ENCODE results near the gene ATG13.
"Not testable (repeated sequence)": the region's sequence is repeated elsewhere in the genome, so short reads cannot be mapped to it uniquely, and the experiment has no call there.

ATG13 gene

DNA sequence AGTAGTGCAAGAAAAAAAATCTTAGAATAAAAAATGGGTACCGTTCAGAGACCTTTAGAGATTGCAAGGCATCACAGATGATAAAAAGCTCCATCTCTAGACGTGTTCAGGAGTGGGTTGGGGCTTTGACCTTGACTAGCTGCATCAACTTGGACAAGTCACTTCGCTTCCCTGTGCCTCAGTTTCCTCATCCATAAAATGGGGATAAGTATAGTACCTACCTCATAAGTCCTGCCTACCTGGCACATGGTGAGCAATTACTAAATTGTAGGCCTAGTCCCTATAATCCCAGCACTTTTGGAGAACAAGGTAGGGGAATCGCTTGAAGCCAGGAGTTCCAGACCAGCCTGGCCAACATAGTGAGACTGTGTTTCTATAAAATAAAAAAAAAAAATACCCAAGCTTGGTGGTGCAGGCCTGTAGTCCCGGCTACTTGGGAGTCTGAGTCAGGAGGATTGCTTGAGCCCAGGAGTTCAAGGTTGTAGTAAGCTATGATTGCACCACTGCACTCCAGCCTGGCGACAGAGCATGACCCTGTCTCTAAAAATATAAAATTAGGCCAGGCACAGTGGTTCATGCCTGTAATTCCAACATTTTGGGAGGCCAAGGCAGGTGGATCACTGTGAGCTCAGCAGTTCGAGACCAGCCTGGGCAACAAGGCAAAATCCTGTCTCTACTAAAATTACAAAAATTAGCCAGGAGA lies 95.7 kb downstream of the ATG13 start:
- no peaks in the 10 kb centered on the region for H3K36me3 ChIP-seq (replicated peaks in 1 of 2; ENCODE audit: control insufficient read depth in 2 of 2, insufficient read depth in 2 of 2, low read length in 2 of 2)
- H3K23ac ChIP-seq (ENCODE audit: low read depth, low read length, poor library complexity), result no peak overlapping the region
- H2AFZ ChIP-seq (ENCODE audit: low read length), result no peak overlapping the region
- no peaks in the 10 kb centered on the region for H3K79me1 ChIP-seq (ENCODE audit: low read depth, low read length)
- no peak overlapping the region for H3K14ac ChIP-seq (ENCODE audit: low read length)
- no peak overlapping the region for H2BK120ac ChIP-seq (ENCODE audit: low read depth, low read length)
- H3K4me1 ChIP-seq (ENCODE audit: control insufficient read depth in 2 of 2, insufficient read depth in 1 of 2, low read depth in 1 of 2, low read length in 2 of 2), result peaks cover 0 to under 1% of the 10 kb centered on the region in 2 donors
- no peak overlapping the region for H3K27ac ChIP-seq (replicated peaks; ENCODE audit: low read length)
- no peak for DNase-seq (ENCODE audit: low spot score)
- H3K4me3 ChIP-seq (ENCODE audit: low read length in 2 of 2), result no peak overlapping the region
- H3K9ac ChIP-seq (ENCODE audit: low read depth, low read length, poor library complexity), result no peak overlapping the region
- no peak overlapping the region for H2BK15ac ChIP-seq (ENCODE audit: low read length)
- no peak overlapping the region for H2BK12ac ChIP-seq (ENCODE audit: low read length)
- H3K4ac ChIP-seq (ENCODE audit: low read length), result no peak overlapping the region
- no peak overlapping the region for H3K4me2 ChIP-seq (ENCODE audit: insufficient read depth, low read length, poor library complexity, severe bottlenecking)
- no peak overlapping the region for H4K91ac ChIP-seq (ENCODE audit: low read depth, low read length, poor library complexity)
- no peaks in the 10 kb centered on the region for H3K27me3 ChIP-seq (ENCODE audit: control insufficient read depth in 3 of 3, insufficient read depth in 3 of 3, low read depth in 1 of 3, low read length in 3 of 3)
- no peak overlapping the region for H2BK5ac ChIP-seq (ENCODE audit: low read length)
- WGBS, 2 donors (ENCODE audit: extremely low coverage in 2 of 2, insufficient read length in 2 of 2, insufficient replicate concordance in 1 of 2), result no CpG with 5 or more reads among the region's 7 CpGs
- no peak overlapping the region for H3K18ac ChIP-seq (ENCODE audit: low read length)
- H2AK5ac ChIP-seq (ENCODE audit: low read depth, low read length), result no peak overlapping the region
- no peak overlapping the region for H4K8ac ChIP-seq (ENCODE audit: low read depth, low read length)
- H3K9me3 ChIP-seq (replicated peaks in 1 of 2; ENCODE audit: control insufficient read depth in 2 of 2, insufficient read depth in 1 of 2, low read depth in 1 of 2, low read length in 2 of 2), result peaks cover 0 to 2% of the 10 kb centered on the region in 2 donors

DNA sequence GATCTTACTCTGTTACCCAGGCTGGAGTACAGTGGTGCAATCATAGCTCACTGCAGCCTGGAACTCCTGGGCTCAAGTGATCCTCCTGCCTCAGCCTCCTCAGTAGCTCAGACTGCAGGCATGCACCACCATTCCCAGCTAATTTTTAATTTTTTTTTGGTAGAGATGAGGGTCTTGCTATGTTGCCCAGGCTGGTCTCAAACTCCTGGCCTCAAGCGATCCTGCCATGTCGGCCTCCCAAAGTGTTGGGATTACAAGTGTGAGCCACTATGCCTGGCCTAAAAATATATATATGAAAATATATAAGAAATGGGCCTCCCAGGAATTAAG lies 100.4 kb downstream of the ATG13 start:
- not testable (repeated sequence) for H3K14ac ChIP-seq (ENCODE audit: low read length); H3K9me3 ChIP-seq (replicated peaks in 1 of 2; ENCODE audit: control insufficient read depth in 2 of 2, insufficient read depth in 1 of 2, low read depth in 1 of 2, low read length in 2 of 2); H3K27me3 ChIP-seq (ENCODE audit: control insufficient read depth in 3 of 3, insufficient read depth in 3 of 3, low read depth in 1 of 3, low read length in 3 of 3); H3K4me2 ChIP-seq (ENCODE audit: insufficient read depth, low read length, poor library complexity, severe bottlenecking); H3K23ac ChIP-seq (ENCODE audit: low read depth, low read length, poor library complexity); H2BK120ac ChIP-seq (ENCODE audit: low read depth, low read length); DNase-seq (ENCODE audit: low spot score); H4K91ac ChIP-seq (ENCODE audit: low read depth, low read length, poor library complexity); H2AK5ac ChIP-seq (ENCODE audit: low read depth, low read length); H3K4me3 ChIP-seq (ENCODE audit: low read length in 2 of 2); H2AFZ ChIP-seq (ENCODE audit: low read length); H2BK5ac ChIP-seq (ENCODE audit: low read length); H4K8ac ChIP-seq (ENCODE audit: low read depth, low read length); H3K18ac ChIP-seq (ENCODE audit: low read length); H3K9ac ChIP-seq (ENCODE audit: low read depth, low read length, poor library complexity); H3K36me3 ChIP-seq (replicated peaks in 1 of 2; ENCODE audit: control insufficient read depth in 2 of 2, insufficient read depth in 2 of 2, low read length in 2 of 2); H3K4ac ChIP-seq (ENCODE audit: low read length); H3K79me1 ChIP-seq (ENCODE audit: low read depth, low read length); H2BK12ac ChIP-seq (ENCODE audit: low read length); H2BK15ac ChIP-seq (ENCODE audit: low read length); H3K27ac ChIP-seq (replicated peaks; ENCODE audit: low read length)
- H3K4me1 ChIP-seq (ENCODE audit: control insufficient read depth in 2 of 2, insufficient read depth in 1 of 2, low read depth in 1 of 2, low read length in 2 of 2), result peaks cover 0 to 12% of the 10 kb centered on the region in 2 donors
- WGBS, 2 donors (ENCODE audit: extremely low coverage in 2 of 2, insufficient read length in 2 of 2, insufficient replicate concordance in 1 of 2), result no CpG with 5 or more reads among the region's 2 CpGs

- Histone ChIP-seq H2BK12ac (ENCODE audit: low read length) (peak overlapping the region; percentile 69), H3K4me3 (ENCODE audit: low read length in 2 of 2) (no peak overlapping the region), H3K14ac (ENCODE audit: low read length) (no peak overlapping the region), H3K9ac (ENCODE audit: low read depth, low read length, poor library complexity) (no peak overlapping the region), H3K36me3 (replicated peaks in 1 of 2; ENCODE audit: control insufficient read depth in 2 of 2, insufficient read depth in 2 of 2, low read length in 2 of 2) (no peaks in the 10 kb centered on the region), H2BK15ac (ENCODE audit: low read length) (no peak overlapping the region), H3K4me1 (ENCODE audit: control insufficient read depth in 2 of 2, insufficient read depth in 1 of 2, low read depth in 1 of 2, low read length in 2 of 2) (peaks cover 0 to 12% of the 10 kb centered on the region in 2 donors), H3K27me3 (ENCODE audit: control insufficient read depth in 3 of 3, insufficient read depth in 3 of 3, low read depth in 1 of 3, low read length in 3 of 3) (no peaks in the 10 kb centered on the region), H2AFZ (ENCODE audit: low read length) (peak overlapping the region; percentile 89), H3K27ac (replicated peaks; ENCODE audit: low read length) (no peak overlapping the region), H2BK120ac (ENCODE audit: low read depth, low read length) (no peak overlapping the region), H2BK5ac (ENCODE audit: low read length) (no peak overlapping the region), H3K18ac (ENCODE audit: low read length) (no peak overlapping the region), H3K4me2 (ENCODE audit: insufficient read depth, low read length, poor library complexity, severe bottlenecking) (no peak overlapping the region), H4K8ac (ENCODE audit: low read depth, low read length) (no peak overlapping the region), H3K23ac (ENCODE audit: low read depth, low read length, poor library complexity) (peak overlapping the region; percentile 20), H2AK5ac (ENCODE audit: low read depth, low read length) (no peak overlapping the region), H3K79me1 (ENCODE audit: low read depth, low read length) (no peaks in the 10 kb centered on the region), H3K9me3 (replicated peaks in 1 of 2; ENCODE audit: control insufficient read depth in 2 of 2, insufficient read depth in 1 of 2, low read depth in 1 of 2, low read length in 2 of 2) (peaks cover 0 to 4% of the 10 kb centered on the region in 2 donors), H3K4ac (ENCODE audit: low read length) (no peak overlapping the region), H4K91ac (ENCODE audit: low read depth, low read length, poor library complexity) (no peak overlapping the region)
- DNase-seq (ENCODE audit: low spot score), result no peak
- no CpG with 5 or more reads among the region's 11 CpGs for WGBS, 2 donors (ENCODE audit: extremely low coverage in 2 of 2, insufficient read length in 2 of 2, insufficient replicate concordance in 1 of 2)
Observed at GRCh38 chr11:46718155-46719019, 101.0 kb downstream of the ATG13 start.

DNA sequence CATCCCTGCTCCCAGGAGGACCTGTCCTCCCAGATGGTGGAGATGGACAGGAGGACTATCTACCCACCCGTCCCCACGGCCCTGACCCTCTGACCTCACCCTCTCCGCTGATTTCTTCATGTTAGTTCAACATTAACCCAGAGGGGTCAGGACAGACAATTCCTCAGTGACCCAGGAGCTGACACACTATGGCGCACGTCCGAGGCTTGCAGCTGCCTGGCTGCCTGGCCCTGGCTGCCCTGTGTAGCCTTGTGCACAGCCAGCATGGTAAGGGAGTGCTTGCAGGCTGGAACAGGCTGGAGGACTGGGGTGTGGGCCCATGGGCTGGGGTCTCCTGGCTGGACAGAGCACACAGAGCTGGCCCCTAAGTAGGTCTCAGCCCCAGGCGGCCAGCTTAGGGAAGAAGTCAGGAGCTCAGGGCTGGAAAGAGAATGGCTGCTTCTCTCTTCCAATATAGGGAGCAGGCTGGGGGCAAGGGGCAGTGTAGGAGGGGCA lies 101.7 kb downstream of the ATG13 start, which contains the start of gene F2:
Gene F2 (plus strand): TSS at position 166 of the 495 bp plus-strand sequence. CDS start 23 bp downstream, at position 189.
- H2BK15ac ChIP-seq (ENCODE audit: low read length), result no peak within 1 kb of the TSS
- peak within 1 kb of the TSS; percentile 69 for H2BK12ac ChIP-seq (ENCODE audit: low read length)
- H3K27ac ChIP-seq (replicated peaks; ENCODE audit: low read length), result no peak within 1 kb of the TSS
- H3K4me1 ChIP-seq (ENCODE audit: control insufficient read depth in 2 of 2, insufficient read depth in 1 of 2, low read depth in 1 of 2, low read length in 2 of 2), result peaks cover under 1 to 12% of the 10 kb centered on the region in 2 donors
- no peak within 1 kb of the TSS for H4K8ac ChIP-seq (ENCODE audit: low read depth, low read length)
- H3K14ac ChIP-seq (ENCODE audit: low read length), result no peak within 1 kb of the TSS
- no CpG with 5 or more reads among the region's 7 CpGs for WGBS, 2 donors (ENCODE audit: extremely low coverage in 2 of 2, insufficient read length in 2 of 2, insufficient replicate concordance in 1 of 2)
- H3K9ac ChIP-seq (ENCODE audit: low read depth, low read length, poor library complexity), result peak within 1 kb of the TSS; percentile 55
- no peaks in the 10 kb centered on the region for H3K27me3 ChIP-seq (ENCODE audit: control insufficient read depth in 3 of 3, insufficient read depth in 3 of 3, low read depth in 1 of 3, low read length in 3 of 3)
- H2AFZ ChIP-seq (ENCODE audit: low read length), result peak within 1 kb of the TSS; percentile 89
- peak within 1 kb of the TSS; percentile 20 for H3K23ac ChIP-seq (ENCODE audit: low read depth, low read length, poor library complexity)
- H3K4me2 ChIP-seq (ENCODE audit: insufficient read depth, low read length, poor library complexity, severe bottlenecking), result no peak within 1 kb of the TSS
- H3K9me3 ChIP-seq (replicated peaks in 1 of 2; ENCODE audit: control insufficient read depth in 2 of 2, insufficient read depth in 1 of 2, low read depth in 1 of 2, low read length in 2 of 2), result peaks cover 0 to 4% of the 10 kb centered on the region in 2 donors
- H3K36me3 ChIP-seq (replicated peaks in 1 of 2; ENCODE audit: control insufficient read depth in 2 of 2, insufficient read depth in 2 of 2, low read length in 2 of 2), result no peaks in the 10 kb centered on the region
- no peaks in the 10 kb centered on the region for H3K79me1 ChIP-seq (ENCODE audit: low read depth, low read length)
- H2BK5ac ChIP-seq (ENCODE audit: low read length), result no peak within 1 kb of the TSS
- H2BK120ac ChIP-seq (ENCODE audit: low read depth, low read length), result no peak within 1 kb of the TSS
- DNase-seq (ENCODE audit: low spot score), result no peak
- no peak within 1 kb of the TSS for H4K91ac ChIP-seq (ENCODE audit: low read depth, low read length, poor library complexity)
- H3K4ac ChIP-seq (ENCODE audit: low read length), result no peak within 1 kb of the TSS
- H3K4me3 ChIP-seq (ENCODE audit: low read length in 2 of 2), result no peak within 1 kb of the TSS
- no peak within 1 kb of the TSS for H2AK5ac ChIP-seq (ENCODE audit: low read depth, low read length)
- H3K18ac ChIP-seq (ENCODE audit: low read length), result no peak within 1 kb of the TSS
